HepG2 (cell line): ENCODE measurements around the gene HECTD4. TPM values are rescaled to one million over a fixed set of nuclear protein-coding genes. Genes with fewer than 3 reads are reported as not detected.

Source experiments
- ATAC-seq: fragments of 200-7000 bp; cut with Tn5 transposase; 3 replicates; pipeline ENCODE4 v1.9.1; 2020; ENCODE audit warnings: mild to moderate bottlenecking, moderate library complexity
- Bru-seq: library from RNA; stranded (reverse); fragments of 400-500 nt; gene quantifications from one replicate; lab custom pipeline; 2021; lab: Mats Ljungman, UMichigan
- BruChase-seq, 2 experiments: library from RNA; stranded (reverse); fragments of 400-500 nt; gene quantifications; one replicate each; lab custom pipeline; 2021; lab: Mats Ljungman, UMichigan
- BruUV-seq: library from RNA; stranded (reverse); fragments of 400-500 nt; replicated peaks from 2 replicates; lab custom pipeline; 2021; lab: Mats Ljungman, UMichigan
- CTCF ChIA-PET: fragments of 300-600 bp; formaldehyde crosslinking; extraction: SDS; loops from one replicate; lab custom pipeline; 2021; ENCODE audit warnings: low total read pairs, inconsistent platforms, low intra/inter-chr PET ratio; lab: Yijun Ruan, JAX
- POLR2A ChIA-PET: fragments of 350-600 bp; sonication (Branson Sonifier 250); formaldehyde crosslinking; loops from one replicate; lab custom pipeline; 2020; ENCODE audit warnings: antibody characterized with exemption, inconsistent platforms; lab: Yijun Ruan, JAX
- DNase-seq: peaks from one replicate; pipeline ENCODE4 v3.0.0-alpha.2; 2015; ENCODE audit warnings: low spot score
- FAIRE-seq: peaks from 3 replicates; lab custom pipeline; 2011; peaks lifted over from hg19 to GRCh38; lab: Jason Lieb, UNC
- H2AFZ ChIP-seq: one replicate; pipeline ENCODE4 v1.6.1; 2011; ENCODE audit warnings: low read length, inconsistent platforms
- H3K27ac ChIP-seq: fragments of 300-600 bp; 3 replicates; pipeline ENCODE4 v1.8.0; 2011; ENCODE audit warnings: mixed run types, mild to moderate bottlenecking, mixed read lengths, low read length, inconsistent platforms; ENCODE audit not compliant: insufficient read depth; ENCODE audit errors: extremely low read length
- H3K27me3 ChIP-seq, 2 experiments: fragments of 200-600 bp in 1 of 2; 2 replicates in 1 of 2; 3 replicates in 1 of 2; pipeline versions ENCODE4 v1.6.0 to v1.8.0; 2011; ENCODE audit warnings: low read length in 2 of 2, mild to moderate bottlenecking in 2 of 2, moderate library complexity in 2 of 2, inconsistent platforms in 1 of 2; ENCODE audit not compliant: insufficient read depth in 2 of 2, control insufficient read depth in 1 of 2
- H3K36me3 ChIP-seq, 2 experiments: fragments of 200-600 bp in 1 of 2; replicated peaks in 1 of 2; 2 replicates in 1 of 2; 3 replicates in 1 of 2; pipeline versions ENCODE4 v1.5.1 to v1.8.0; 2011; ENCODE audit warnings: low read length in 2 of 2, inconsistent platforms in 1 of 2; ENCODE audit not compliant: insufficient read depth in 2 of 2, control insufficient read depth in 1 of 2
- H3K4me1 ChIP-seq: 2 replicates; pipeline ENCODE4 v1.5.1; 2012; ENCODE audit warnings: low read length, inconsistent platforms; ENCODE audit not compliant: insufficient read depth
- H3K4me2 ChIP-seq: 2 replicates; pipeline ENCODE4 v1.6.0; 2011; ENCODE audit warnings: low read depth, low read length, inconsistent platforms
- H3K4me3 ChIP-seq, 3 experiments: fragments of 200-600 bp in 1 of 3; sonication (generic), shearing (Covaris generic) in 1 of 3; replicated peaks in 1 of 3; 2 replicates each; pipeline ENCODE4 v1.5.1; 2011 to 2016; ENCODE audit warnings: low read length in 3 of 3, inconsistent platforms in 2 of 3, low read depth in 2 of 3, mild to moderate bottlenecking in 2 of 3, control low read depth in 1 of 3, mixed read lengths in 1 of 3; ENCODE audit not compliant: insufficient read depth in 1 of 3
- H3K79me2 ChIP-seq: one replicate; pipeline ENCODE4 v1.6.1; 2011; ENCODE audit warnings: low read length, inconsistent platforms; ENCODE audit not compliant: insufficient read depth
- H3K9ac ChIP-seq: 2 replicates; pipeline ENCODE4 v1.6.0; 2011; ENCODE audit warnings: mild to moderate bottlenecking, low read depth, low read length, inconsistent platforms; ENCODE audit not compliant: insufficient read depth
- H3K9me3 ChIP-seq: 2 replicates; pipeline ENCODE4 v1.5.1; 2012; ENCODE audit warnings: mild to moderate bottlenecking, low read length
- H4K20me1 ChIP-seq: 2 replicates; pipeline ENCODE4 v1.6.0; 2011; ENCODE audit warnings: inconsistent platforms, mild to moderate bottlenecking, low read length, moderate library complexity; ENCODE audit not compliant: insufficient read depth
- PHF8 ChIP-seq: sonication (generic); formaldehyde crosslinking; IDR thresholded peaks from 2 replicates; pipeline ENCODE4 v1.5.0; 2020; ENCODE audit warnings: missing genetic modification reagents
- WGBS: methylation state at CpG from one replicate; pipeline ENCODE4 v1.1.6; 2017; ENCODE audit warnings: low lambda C conversion rate; 5-methylcytosine and 5-hydroxymethylcytosine counted together
- in situ Hi-C: cut with HindIII; loops from 2 replicates; pipeline ENCODE4 v1.10.0; 2017; ENCODE audit warnings: low pct_unique_long_range_greater_than_20kb; ENCODE audit not compliant: extremely low pct_ligation_motif_present
- intact Hi-C: fragments of 100-400 bp; cut with micrococcal nuclease; formaldehyde crosslinking; loops from one replicate; pipeline ENCODE4 v1.10.0; 2022; ENCODE audit not compliant: unreplicated experiment
- long read RNA-seq, 2 experiments: library from RNA in 1 of 2; library from polyadenylated mRNA in 1 of 2; stranded (forward) in 1 of 2; unstranded in 1 of 2; transcript quantifications; one replicate each; pipeline ENCODE4 v2.0.0, GENCODE V29; 2019 to 2022
- polyA minus RNA-seq, 3 experiments: library from RNA; depleted of rRNA, polyadenylated mRNA; stranded (reverse); fragments of >200 nt; gene quantifications; 2 replicates each; pipeline ENCODE4 v1.2.3, GENCODE V29; 2011; ENCODE audit warnings: low replicate concordance in 1 of 3
- polyA plus RNA-seq, 8 experiments: library from polyadenylated mRNA; depleted of rRNA in 3 of 8; stranded (reverse) in 7 of 8; unstranded in 1 of 8; fragments of >200 nt; fragmentation: Illumina TruSeq in 4 of 8; extraction: Trizol in 4 of 8; gene quantifications; 2 replicates each; pipeline versions ENCODE4 v1.2.1 to v1.2.3, GENCODE V29; 2011 to 2016; ENCODE audit warnings: low read depth in 4 of 8, missing spikeins in 1 of 8, mixed read lengths in 1 of 8; ENCODE audit not compliant: insufficient read depth in 1 of 8
- total RNA-seq, 5 experiments: library from RNA; depleted of rRNA; stranded (reverse); fragments of >200 nt; fragmentation: Illumina TruSeq; extraction: Trizol; gene quantifications; 2 replicates each; pipeline ENCODE4 v1.2.3, GENCODE V29; 2016; ENCODE audit warnings: low read depth in 1 of 5
- TF ChIP-seq, protein P1 (sequence below): sonication (generic); formaldehyde crosslinking; IDR thresholded peaks from 2 replicates; pipeline ENCODE4 v1.5.1; 2020; ENCODE audit warnings: mild to moderate bottlenecking, missing genetic modification reagents, borderline replicate concordance
- TF ChIP-seq, protein P2 (sequence below): sonication (generic); formaldehyde crosslinking; IDR thresholded peaks from 2 replicates; pipeline ENCODE4 v1.4.0; 2020; ENCODE audit warnings: mild to moderate bottlenecking, low read depth, missing genetic modification reagents

HECTD4 gene, protein sequence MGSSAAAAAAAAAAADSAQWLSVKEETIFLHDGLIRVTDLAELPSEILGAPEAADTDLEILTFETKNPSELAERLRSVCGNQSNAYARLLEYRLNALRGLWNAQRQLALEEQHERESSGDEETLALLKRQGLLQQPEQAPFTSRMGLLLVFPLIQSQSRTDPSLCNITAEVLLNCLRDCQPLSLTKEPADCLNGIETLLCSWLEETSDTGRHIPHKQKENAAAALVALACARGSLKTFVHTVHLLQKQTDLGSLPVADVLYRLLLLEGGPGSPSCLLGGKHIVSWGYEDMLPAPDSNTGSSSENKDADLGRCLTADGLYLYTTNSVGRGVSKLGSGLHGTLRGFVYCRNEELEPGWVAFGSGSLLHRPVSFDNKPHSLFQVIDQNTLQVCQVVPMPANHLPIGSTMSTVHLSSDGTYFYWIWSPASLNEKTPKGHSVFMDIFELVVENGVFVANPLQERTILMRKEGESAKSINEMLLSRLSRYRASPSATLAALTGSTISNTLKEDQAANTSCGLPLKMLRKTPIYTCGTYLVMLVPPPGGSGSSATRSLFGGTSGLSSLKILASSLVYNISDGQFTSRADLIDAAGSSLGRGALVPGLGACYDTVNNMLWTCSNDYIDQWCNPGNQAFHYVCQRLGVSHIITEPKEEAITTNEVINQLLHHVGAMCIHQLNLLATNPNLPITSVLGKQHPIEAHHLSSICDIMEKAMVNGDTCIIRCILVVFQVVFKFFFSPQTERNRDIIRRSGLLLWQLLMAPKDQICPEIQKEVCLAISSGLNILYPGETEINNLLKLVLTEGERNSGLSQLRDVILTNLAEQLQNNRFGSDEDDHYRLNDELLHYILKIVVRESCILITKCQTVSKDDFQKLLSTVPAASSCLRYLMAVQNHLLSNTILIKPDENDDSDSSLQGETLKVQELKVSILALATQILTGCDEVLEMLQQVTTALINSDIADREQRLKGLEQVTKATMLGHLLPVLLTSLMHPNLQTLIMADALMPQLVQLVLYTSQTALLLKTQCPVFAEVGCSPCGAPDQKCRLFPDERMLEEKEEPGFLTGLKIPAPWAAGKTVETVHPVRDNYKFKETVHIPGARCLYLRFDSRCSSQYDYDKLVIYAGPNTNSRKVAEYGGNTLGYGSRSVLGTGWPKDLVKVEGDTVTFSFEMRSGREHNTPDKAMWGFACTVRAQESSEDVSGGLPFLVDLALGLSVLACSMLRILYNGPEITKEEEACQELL (N-terminal part only)
- total RNA-seq (2016; rRNA removed; fragmentation: Illumina TruSeq; extraction: Trizol) (11.4 and 13.7 TPM in 2 replicates), polyA plus RNA-seq (2011; rRNA removed) (8.0 and 9.0 TPM in 2 replicates), polyA minus RNA-seq (2011; rRNA and poly(A)+ RNA removed; ENCODE audit: low replicate concordance) (23.1 and 24.7 TPM in 2 replicates), Bru-seq, nascent RNA (percentile 62 among the genes with signal in this experiment), BruChase-seq, experiment 1, labeled RNA remaining after a 6-hour chase (percentile 78 among the genes with signal in this experiment), BruChase-seq, experiment 2, labeled RNA remaining after a 2-hour chase (percentile 69 among the genes with signal in this experiment)
- total RNA-seq (2016; cell fraction: cytosol; rRNA removed; fragmentation: Illumina TruSeq; extraction: Trizol; ENCODE audit: low read depth), result 11.3 and 14.3 TPM in 2 replicates
- total RNA-seq (2016; cell fraction: insoluble cytoplasmic fraction; rRNA removed; fragmentation: Illumina TruSeq; extraction: Trizol), result 10.5 and 12.2 TPM in 2 replicates
- total RNA-seq (2016; cell fraction: membrane; rRNA removed; fragmentation: Illumina TruSeq; extraction: Trizol), result 9.8 and 10.9 TPM in 2 replicates
- 25.6 and 28.3 TPM in 2 replicates for total RNA-seq (2016; cell fraction: nucleus; rRNA removed; fragmentation: Illumina TruSeq; extraction: Trizol)
- 2.9 and 3.0 TPM in 2 replicates for polyA plus RNA-seq (2011; cell fraction: cytosol; rRNA removed)
- polyA plus RNA-seq (2011; cell fraction: nucleus; rRNA removed), result 38.9 and 47.2 TPM in 2 replicates
- 14.6 and 17.7 TPM in 2 replicates for polyA plus RNA-seq (2012)
- polyA plus RNA-seq (2016; cell fraction: cytosol; fragmentation: Illumina TruSeq; extraction: Trizol; ENCODE audit: low read depth), result 0.88 and 1.8 TPM in 2 replicates
- 10.1 and 11.0 TPM in 2 replicates for polyA plus RNA-seq (2016; cell fraction: insoluble cytoplasmic fraction; fragmentation: Illumina TruSeq; extraction: Trizol; ENCODE audit: low read depth)
- 3.2 and 4.0 TPM in 2 replicates for polyA plus RNA-seq (2016; cell fraction: membrane; fragmentation: Illumina TruSeq; extraction: Trizol; ENCODE audit: low read depth)
- polyA plus RNA-seq (2016; cell fraction: nucleus; fragmentation: Illumina TruSeq; extraction: Trizol; ENCODE audit: insufficient read depth, low read depth), result 60.5 and 66.6 TPM in 2 replicates
- 11.1 and 16.9 TPM in 2 replicates for polyA minus RNA-seq (2011; cell fraction: cytosol; rRNA and poly(A)+ RNA removed)
- polyA minus RNA-seq (2011; cell fraction: nucleus; rRNA and poly(A)+ RNA removed), result 62.1 and 75.8 TPM in 2 replicates
- long read RNA-seq, experiment 1, partial matches to known transcripts, result 1 of 1 reads
- long read RNA-seq, experiment 1, other reads (novel, unspliced or antisense), result 0 of 1 reads
- long read RNA-seq, experiment 2, partial matches to known transcripts, result 2 of 14 reads
- long read RNA-seq, experiment 2, other reads (novel, unspliced or antisense), result 12 of 14 reads

DNA sequence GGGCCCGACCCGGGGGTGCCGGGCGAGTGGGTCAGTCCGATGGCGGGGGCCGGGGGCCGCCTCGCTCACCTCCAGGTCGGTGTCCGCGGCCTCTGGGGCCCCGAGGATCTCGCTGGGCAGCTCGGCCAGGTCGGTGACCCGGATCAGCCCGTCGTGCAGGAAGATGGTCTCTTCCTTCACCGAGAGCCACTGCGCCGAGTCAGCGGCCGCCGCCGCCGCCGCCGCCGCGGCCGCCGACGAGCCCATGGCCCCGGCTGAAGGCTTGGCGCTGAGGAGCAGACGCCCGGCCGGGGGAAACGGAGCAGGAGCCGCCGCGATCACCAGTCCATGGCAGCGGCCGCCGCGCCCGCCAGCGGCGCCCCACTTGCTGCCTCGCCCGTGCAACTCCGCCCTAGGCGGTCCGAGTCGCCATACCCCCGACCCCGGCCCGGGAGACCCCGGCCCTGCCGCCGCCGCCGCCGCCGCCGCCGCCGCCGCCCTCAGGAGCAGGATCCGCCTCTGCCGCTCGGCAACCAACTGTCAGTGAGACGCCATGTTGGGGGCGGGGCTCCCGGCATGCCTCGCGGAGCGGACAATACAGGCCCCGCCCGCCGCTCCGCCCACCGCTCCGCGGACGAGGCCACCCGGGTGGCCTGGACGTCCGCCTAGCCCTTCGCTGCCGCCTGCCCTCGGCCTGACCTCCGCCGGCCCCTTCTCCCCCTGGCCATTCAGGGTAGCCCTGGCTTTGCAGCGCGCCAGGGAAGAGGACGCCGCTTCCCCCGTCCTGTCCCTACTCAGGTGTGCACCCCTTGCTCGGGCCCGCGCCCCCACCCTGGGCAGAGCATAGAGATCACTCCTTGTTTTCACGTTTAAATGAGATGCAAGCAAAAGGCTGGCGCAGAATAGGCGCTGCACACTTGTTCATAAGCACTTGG lies at the start of gene HECTD4:
Gene HECTD4 (minus strand): TSS at position 549 of the 914 bp plus-strand sequence. CDS start 303 bp downstream, at position 246.
- BruUV-seq, result no TSS peak
- Histone ChIP-seq H2AFZ (peak within 1 kb of the TSS; percentile 87), H3K9me3 (no peaks in the 10 kb centered on the region), H3K4me1 (peaks cover 30% of the 10 kb centered on the region), H3K27me3 (no peaks in the 10 kb centered on the region; a peak in 1 of 5 replicates), H3K4me2 (peak within 1 kb of the TSS; percentile 91), H3K9ac (peak within 1 kb of the TSS; percentile 82), H3K79me2 (peaks cover 30% of the 10 kb centered on the region), H3K27ac (peak within 1 kb of the TSS; percentile 68), H4K20me1 (peaks cover 8% of the 10 kb centered on the region; the same call in 1 of the 2 replicates), H3K4me3 (peak within 1 kb of the TSS; percentile 80 to 90 (median 87)), H3K36me3 (no peaks in the 10 kb centered on the region)
- POLR2A ChIA-PET, result no interaction called here
- FAIRE-seq, result peak; percentile 39
- CTCF ChIA-PET, result interaction anchor here (0.9 kb wide), 1 partner anchor 184 kb away, joined by 3 read pairs; no protein-coding TSS in a partner anchor
- peak; percentile 96 for ATAC-seq
- WGBS, result 0% methylated on average over 3 of the region's 106 CpGs
- intact Hi-C loops (loop anchor here (10.0 kb wide), 2 partner anchors 57 to 97 kb away; no protein-coding TSS in a partner anchor), in situ Hi-C loops (no loop called here)
- DNase-seq, result peak; percentile 82
- TF ChIP-seq, protein P1, sequence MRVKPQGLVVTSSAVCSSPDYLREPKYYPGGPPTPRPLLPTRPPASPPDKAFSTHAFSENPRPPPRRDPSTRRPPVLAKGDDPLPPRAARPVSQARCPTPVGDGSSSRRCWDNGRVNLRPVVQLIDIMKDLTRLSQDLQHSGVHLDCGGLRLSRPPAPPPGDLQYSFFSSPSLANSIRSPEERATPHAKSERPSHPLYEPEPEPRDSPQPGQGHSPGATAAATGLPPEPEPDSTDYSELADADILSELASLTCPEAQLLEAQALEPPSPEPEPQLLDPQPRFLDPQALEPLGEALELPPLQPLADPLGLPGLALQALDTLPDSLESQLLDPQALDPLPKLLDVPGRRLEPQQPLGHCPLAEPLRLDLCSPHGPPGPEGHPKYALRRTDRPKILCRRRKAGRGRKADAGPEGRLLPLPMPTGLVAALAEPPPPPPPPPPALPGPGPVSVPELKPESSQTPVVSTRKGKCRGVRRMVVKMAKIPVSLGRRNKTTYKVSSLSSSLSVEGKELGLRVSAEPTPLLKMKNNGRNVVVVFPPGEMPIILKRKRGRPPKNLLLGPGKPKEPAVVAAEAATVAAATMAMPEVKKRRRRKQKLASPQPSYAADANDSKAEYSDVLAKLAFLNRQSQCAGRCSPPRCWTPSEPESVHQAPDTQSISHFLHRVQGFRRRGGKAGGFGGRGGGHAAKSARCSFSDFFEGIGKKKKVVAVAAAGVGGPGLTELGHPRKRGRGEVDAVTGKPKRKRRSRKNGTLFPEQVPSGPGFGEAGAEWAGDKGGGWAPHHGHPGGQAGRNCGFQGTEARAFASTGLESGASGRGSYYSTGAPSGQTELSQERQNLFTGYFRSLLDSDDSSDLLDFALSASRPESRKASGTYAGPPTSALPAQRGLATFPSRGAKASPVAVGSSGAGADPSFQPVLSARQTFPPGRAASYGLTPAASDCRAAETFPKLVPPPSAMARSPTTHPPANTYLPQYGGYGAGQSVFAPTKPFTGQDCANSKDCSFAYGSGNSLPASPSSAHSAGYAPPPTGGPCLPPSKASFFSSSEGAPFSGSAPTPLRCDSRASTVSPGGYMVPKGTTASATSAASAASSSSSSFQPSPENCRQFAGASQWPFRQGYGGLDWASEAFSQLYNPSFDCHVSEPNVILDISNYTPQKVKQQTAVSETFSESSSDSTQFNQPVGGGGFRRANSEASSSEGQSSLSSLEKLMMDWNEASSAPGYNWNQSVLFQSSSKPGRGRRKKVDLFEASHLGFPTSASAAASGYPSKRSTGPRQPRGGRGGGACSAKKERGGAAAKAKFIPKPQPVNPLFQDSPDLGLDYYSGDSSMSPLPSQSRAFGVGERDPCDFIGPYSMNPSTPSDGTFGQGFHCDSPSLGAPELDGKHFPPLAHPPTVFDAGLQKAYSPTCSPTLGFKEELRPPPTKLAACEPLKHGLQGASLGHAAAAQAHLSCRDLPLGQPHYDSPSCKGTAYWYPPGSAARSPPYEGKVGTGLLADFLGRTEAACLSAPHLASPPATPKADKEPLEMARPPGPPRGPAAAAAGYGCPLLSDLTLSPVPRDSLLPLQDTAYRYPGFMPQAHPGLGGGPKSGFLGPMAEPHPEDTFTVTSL (CRISPR knock-in tag), result no peak
- TF ChIP-seq, protein P2, sequence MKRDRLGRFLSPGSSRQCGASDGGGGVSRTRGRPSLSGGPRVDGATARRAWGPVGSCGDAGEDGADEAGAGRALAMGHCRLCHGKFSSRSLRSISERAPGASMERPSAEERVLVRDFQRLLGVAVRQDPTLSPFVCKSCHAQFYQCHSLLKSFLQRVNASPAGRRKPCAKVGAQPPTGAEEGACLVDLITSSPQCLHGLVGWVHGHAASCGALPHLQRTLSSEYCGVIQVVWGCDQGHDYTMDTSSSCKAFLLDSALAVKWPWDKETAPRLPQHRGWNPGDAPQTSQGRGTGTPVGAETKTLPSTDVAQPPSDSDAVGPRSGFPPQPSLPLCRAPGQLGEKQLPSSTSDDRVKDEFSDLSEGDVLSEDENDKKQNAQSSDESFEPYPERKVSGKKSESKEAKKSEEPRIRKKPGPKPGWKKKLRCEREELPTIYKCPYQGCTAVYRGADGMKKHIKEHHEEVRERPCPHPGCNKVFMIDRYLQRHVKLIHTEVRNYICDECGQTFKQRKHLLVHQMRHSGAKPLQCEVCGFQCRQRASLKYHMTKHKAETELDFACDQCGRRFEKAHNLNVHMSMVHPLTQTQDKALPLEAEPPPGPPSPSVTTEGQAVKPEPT, result no peak
- peak; percentile 87 for TF ChIP-seq PHF8 (CRISPR knock-in tag)
